Left hindlimb (tissue), 1 donor: ENCODE results near the gene PEAK1.

Source experiments
- DNase-seq: peaks from one replicate; pipeline ENCODE4 v3.0.0-alpha.2; 2018

The PEAK1 gene

DNA sequence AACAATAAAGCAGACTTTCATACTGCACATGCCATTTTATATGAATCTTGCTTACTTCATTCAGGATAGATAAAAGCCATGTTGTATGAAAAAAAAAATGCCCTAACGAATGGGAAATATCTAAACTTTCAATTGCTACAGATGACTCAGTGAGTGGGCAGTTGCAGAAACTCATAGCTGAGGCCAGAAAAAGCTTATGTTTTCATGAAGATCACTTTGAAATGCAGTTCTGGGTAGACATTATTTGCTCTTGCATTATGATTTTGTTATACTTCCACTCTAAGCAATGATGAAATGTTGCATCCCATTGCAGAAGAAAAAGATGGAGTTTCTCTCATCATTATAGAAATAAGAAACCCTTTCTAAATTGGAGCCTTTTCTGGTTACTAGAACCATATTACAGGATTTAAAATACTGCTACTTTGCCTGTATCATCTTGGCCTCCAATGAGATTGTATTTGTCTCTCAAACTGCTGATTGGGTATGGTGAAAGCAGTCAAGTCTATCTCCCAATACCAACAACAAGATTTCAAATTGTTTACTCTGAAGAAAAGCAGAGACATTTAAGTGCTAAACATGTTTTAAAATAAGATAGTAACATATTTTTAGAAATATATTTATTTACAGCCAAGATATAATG lies 17.0 kb downstream of the PEAK1 start:
- DNase-seq: no peak

DNA sequence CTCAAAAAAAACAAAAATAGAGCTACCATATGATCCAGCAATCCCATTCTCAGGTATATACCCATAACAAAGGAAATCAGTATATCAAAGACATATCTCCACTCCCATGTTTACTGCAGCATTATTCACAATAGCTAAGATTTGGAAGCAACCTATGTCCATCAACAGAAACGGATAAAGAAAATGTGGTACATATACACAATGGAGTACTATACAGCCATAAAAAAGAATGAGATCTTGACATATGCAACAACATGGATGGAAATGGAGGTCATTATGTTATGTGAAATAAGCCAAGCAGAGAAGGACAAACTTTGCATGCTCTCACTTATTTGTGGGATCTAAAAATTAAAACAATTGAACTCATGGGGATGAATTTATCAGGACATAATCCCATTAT lies 19.6 kb downstream of the PEAK1 start:
- no peak for DNase-seq

DNA sequence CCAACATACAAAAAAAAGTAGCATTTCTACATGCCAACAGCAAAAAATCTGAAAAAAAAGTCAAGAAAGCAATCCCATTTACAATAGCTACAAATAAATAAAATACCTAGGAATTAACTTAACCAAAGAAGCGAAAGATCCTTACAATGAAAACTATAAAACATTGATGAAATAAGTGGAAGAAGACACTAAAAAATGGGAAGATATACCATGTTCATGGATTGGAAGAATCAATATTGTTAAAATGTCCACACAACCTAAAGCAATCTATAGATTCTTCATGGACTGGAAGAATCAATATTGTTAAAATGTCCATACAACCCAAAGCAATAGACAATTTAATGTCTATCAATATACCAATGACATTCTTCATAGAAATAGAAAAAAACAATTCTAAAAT lies 21.0 kb downstream of the PEAK1 start:
- no peak for DNase-seq

DNA sequence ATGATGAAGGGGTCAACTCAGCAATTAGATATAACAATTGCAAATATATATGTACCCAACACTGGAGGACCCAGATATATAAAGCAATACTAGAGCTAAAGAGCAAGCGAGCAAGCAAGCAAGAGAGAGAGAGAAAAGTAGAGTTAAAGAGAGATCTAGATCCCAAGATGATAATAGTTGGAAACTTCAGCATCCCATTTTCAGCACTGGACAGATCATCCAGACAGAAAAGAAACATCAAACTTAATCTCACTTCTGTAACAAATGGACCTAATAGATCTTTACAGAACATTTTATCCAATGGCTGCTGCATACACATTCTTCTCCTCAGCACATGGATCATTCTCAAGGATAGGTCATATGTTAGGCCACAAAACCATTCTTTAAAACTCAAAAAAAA lies 23.2 kb downstream of the PEAK1 start:
- no peak for DNase-seq

DNA sequence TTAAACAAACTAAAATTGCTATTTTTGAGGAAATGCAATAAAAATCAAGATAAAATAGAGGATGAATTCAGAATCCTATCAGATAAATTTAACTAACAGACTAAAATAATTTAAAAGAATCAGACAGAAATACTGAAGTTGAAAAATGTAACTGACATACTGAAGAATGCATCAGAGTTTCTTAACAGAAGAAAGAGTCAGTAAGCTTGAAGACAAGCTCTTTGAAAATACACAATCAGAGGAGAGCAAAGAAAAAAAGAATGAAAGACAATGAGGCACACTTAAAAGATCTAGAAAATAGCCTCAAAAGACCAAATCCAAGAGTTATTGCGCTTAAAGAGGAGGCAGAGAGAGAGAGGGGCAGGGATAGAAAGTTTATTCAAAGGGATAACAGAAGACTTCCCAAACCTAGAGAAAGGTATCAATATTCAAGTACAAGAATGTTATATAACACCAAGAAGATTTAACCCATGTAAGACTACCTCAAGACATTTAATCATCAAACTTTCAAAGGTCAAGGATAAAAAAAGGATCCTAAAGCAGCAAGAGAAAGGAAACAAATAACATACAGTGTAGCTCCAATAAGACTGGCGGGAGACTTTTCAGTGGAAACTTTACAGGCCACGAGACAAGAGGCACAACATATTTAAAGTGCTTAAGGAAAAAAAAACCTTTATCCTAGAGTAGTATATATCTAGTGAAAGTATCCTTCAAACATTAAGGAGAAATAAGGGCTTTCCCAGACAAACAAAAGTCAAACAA lies 24.7 kb downstream of the PEAK1 start:
- no peak for DNase-seq

DNA sequence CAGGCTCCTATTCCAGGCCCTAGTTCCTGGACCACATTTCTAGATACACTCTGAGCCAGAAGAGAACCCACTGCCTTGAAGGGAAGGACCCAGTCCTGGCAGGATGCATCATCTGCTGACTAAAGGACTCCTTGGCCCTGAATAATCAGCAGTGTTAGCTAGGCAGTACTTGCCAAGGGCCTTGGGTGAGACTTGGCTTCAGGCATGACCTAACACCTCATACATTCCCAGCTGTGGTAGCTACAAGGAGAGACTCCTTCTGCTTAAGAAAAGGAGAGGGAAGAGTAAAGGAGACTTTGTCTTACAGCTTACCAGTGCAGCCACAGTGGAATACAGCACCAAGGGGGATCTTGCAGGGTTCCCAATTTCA lies 26.4 kb downstream of the PEAK1 start:
- DNase-seq: no peak

DNA sequence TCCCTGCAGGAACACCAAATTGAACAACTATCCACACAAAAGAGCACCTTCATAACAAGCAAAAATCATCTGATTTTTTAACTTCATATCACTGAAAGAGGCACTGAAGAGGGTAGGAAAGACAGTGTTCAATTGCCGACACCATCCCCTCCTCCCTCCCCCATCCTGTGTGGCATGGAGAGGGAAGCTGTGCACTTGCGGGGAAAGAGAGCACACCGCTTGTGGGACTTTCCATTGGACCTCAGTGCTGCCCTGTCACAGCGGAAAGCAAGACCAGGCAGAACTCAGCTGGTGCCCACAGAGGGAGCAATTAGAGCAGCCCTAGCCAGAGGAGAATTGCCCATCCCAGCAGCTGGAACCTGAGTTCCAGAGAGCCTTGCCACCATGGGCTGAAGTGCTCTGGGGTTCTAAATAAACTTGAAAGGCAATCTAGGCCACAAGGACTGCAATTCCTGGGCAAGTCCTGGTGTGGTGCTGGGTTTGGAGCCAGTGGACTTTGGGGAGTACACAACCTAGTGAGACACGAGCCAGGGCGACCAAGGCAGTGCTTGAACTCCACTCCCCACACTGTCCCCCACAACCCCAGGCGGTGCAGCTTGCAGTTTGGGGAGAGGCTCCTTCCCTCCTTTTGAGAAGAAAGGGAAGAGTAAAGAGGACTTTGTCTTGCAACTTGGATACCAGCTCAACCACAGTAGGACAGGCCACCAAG lies 27.0 kb downstream of the PEAK1 start:
- no peak for DNase-seq

DNA sequence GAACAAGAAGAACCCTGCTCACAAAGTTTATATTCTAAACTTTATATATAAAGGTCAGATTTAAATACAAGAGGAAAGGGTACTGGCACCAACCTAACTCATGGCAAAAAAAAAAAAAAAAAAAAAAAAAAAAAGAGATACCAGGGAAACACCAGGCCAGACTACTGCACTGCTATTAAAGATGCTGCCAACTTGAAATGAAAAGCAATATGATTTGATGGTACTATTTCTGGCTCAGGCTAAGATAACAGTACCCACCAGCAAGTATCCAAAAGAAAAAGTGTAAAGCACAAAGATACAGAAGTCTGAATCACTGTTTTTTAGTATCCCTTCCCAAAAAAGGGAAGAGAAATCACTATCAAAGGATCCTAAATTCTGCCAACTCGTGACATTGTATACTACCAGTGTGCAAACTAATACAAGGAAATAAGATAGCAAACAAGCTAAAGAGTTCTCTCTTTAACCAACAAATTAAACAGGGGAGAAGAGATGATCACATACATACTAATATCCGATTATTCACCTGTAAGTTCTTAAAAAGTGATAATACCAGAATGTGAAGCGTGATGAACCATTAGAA lies 28.4 kb downstream of the PEAK1 start:
- no peak for DNase-seq

DNA sequence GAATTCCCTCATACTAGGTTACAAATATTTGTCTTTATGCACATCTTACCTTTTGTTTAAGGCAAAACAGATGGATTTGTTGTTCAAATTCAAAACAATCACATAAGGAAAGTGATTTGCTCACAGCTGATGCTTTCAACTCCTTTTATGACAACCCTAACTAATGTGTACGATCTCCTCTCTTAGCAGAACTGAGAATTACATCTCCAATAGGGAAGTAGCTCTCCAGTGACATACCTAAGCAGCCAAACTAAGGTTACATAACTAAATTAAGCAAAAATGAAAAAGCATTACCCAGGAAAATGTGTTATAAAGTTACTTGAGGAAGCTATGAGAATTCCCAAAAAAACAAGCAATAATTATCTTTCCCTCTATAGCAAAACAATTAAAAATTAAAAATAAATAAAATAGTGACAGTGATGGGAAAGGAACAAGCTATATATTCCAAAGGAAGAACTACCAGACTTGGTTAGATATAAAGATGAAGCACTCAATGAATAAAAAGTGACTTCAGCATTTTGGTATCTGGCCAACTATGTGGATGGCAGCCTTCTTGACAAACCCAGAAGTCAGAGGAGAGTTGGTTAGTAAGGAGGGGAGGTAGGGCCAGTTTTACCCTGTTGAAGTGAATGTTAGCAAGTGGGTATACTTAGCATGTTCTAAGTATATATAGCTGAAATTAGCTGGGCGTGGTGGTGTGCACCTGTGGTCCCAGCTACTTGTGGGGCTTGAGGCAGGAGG lies 32.4 kb downstream of the PEAK1 start:
- no peak for DNase-seq

DNA sequence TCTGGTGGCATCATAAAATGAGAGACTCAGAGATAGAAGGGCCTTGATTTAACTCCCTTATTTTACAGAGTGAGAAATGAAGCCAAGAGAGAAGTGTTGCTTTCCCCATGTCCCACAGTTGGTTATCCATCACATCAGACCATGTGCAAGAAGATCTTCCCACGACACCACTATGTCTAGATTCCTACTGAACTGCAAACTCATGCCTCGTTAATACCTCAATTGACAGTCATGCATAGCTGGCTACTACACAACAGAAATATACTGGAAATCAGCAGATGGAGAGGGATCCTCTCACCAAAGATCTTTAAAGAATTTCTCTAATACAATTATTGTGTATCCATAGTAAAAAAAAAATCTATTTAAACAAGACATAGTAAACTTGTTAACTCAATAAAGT lies 33.3 kb downstream of the PEAK1 start:
- DNase-seq: no peak

DNA sequence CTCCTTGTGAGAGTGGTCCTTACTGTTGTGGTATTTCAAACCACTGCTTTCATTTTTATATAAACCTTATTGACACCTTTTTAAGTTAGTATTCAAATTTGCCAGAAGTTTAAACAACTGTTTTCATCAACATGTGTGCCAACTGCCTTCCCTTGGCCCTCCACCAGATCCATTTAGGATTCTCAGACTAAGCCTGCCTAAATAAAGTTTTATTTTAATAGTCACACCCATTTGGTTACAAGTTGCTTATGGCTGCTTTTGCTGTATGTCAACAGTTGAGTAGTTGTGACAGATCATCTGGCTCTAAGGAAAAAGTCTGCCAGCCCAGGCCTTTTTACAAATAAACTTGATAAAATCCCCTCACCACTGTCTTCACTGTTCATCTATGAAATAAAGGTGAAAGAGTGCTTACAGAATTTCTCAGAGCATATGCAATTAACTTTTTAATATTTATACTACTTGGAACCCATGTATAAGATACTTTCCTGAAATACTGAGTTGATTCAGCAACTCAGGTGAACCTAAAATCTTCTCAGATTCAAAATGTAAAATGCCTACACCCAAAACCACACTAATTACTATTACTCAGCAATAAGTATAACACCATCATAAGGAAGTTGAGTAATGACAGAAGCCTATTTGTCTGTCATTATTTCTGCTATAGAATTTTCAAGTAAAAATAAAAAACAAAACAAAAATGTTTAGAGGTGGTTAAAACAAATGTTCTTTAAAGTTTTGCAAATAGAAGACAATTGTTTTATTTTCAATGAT lies 35.1 kb downstream of the PEAK1 start:
- no peak for DNase-seq

DNA sequence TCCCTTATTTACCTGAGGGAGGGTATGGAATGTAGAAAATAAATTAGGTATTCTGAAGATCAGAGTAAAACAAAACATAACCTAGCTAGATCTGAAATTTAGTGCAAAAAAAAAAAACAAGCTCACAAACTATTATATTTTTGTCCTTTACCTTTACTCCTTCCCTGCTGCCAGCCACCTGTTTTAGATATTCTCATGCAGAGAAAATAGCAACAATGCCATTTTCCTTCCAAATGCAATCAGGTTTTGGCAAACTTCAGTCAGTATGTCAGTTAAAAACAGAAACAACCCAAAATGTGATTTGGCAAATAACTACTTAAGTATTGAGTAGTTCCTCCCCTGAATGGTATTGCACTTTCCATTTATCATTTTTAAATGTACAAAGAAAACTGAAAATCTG lies 35.8 kb downstream of the PEAK1 start:
- DNase-seq: no peak

DNA sequence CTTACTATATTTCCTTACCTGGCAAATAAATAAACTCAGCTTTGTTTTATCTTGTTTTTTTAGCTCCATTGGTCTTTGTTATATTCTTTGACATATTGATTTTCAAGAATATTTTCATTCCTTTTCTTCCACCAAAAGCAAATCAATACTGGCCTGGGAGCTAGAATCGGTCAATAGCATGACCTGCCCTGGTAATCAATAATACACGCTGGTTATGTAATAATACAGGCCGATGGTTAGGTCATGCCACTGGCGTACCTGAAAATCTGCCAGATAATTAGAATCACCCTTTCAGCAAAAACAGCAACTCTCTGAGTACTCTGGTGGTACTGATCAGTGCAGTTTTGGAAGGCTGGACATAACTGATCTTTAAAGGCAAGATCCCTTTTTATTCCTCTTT lies 39.9 kb downstream of the PEAK1 start:
- no peak for DNase-seq

DNA sequence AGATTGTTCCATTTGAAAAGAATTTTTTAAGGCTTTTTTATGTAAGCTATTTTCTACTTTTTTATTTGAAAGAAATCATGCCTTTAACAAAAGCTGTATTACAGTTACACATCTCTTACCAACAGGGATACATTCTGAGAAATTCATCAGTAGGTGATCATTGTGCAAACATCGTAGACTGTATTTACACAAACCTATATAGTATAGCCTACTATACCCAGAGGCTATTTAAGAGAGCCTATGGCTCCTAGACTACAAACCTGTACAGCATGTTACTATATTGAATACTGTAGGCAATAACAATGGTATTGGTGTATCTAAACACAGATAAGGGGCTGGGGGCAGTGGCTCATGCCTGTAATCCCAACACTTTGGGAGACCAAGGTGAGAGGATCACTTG lies 43.1 kb downstream of the PEAK1 start:
- no peak for DNase-seq

DNA sequence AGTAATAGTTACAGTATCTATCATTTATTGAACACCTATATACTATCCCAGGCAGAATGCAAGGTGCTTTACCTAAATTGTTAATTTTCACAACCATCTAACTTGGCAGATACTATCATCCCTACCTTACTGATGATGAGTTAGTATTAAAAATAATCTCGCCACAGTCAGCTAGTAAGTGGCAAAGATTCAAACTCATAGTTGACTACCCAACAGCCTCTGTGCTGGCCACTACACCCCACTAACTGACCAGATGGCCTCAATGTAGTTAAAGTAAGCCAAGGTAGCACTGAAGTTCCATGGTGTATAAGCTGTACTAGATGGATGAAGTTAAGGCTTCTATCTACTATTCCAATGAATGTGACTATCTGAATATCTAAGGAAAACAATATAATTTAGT lies 44.8 kb downstream of the PEAK1 start:
- no peak for DNase-seq

DNA sequence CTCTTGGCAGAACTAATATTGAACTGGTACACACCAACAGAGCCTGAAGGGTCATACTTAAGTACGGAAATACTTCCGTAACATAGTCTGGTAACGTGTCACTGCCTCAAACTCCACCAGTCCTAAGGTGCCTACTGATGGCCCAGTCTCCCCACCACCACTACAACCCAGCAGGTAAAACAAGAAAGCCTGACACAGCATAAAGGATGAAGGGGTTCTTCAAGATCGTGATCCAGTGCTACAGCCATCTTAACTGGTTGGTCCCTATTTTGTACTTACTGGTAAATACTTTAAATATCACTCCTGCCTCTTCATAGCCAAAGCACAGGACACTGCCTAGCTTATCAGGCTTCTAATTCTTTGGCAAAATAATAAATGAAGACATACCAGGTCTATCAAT lies 46.5 kb downstream of the PEAK1 start:
- no peak for DNase-seq

DNA sequence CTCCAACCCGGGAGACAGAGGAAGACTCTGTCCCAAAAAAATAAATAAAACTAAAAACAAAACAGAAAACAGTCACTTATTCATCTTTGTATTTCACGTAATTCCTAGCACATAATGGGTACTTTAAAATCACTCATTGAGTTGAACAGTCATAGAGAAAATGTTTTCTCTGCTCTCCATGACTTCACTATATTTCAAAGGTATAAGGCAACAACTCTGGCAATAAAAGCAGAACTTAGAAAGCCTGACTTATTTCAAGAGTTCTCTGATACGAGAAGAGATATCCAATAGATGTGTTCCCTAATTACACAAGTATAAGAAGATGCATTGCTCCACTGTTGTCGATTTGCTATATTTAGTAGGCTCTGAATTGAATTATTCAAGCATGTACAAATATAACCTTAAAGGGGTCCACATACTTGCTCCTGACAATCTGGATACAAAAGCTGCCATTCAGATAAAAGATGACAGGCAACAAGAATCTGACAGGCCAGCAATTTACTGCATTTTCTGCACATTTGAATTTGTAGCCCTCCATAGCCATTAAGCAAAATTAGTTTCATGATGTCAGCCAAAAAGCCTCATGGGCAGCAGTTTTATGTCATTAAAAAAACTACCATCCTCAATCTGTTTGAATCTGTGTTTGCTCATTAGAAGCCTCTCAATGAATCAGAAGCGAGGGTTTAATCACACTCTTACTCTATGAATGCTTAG lies 47.9 kb downstream of the PEAK1 start:
- DNase-seq: no peak

DNA sequence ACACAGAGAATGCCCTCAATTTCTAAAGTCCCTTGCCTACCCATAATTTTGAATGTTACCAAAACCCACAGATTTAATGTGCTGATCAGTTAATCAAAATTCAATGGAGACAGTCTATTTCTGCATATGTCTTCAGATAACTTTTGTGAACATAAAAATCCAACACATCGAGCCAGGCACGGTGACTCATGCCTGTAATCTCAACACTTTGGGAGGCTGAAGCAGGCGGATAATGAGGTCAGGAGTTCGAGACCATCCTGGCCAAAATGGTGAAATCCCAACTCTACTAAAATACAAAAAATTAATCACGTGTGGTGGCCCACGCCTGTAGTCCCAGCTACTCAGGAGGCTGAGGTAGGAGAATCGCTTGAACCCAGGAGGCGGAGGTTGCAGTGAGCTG lies 49.3 kb downstream of the PEAK1 start:
- DNase-seq: no peak

DNA sequence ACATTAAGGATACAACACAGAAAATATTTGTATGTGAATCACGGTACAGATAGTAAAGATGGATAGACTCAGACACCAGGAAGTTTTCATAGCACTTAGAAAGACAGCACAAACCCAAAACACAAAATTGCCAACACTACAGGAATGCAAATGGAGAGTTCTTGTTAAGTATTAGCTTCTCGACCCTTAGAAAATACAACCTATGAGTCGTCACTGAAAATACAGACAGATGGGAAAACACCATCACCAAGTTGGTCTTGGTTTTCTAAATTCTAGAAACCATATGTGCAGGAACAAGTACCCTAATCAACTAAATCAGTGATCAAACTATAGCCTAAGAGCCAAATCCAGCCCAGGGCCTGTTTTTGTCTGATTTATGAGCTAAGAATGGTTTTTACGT lies 50.7 kb downstream of the PEAK1 start:
- DNase-seq: no peak

DNA sequence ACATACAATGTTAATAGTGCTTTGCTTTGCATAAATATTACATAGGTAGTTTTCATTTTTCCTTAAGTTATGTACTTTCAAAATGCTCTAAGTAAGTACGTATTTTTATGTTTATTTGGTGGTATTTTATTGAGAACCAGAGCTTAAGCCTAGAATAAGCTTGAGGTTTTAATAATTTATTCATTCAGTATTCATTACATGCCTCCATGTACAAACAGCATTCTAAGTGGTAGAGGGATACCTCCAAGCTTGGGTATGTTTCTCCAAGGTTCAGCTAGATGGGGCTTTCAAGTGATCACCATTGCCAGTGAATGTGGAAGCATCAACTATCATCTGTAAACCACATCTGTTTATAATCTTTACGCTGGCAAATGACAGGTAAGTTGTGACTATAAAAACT lies 52.3 kb downstream of the PEAK1 start:
- no peak for DNase-seq

DNA sequence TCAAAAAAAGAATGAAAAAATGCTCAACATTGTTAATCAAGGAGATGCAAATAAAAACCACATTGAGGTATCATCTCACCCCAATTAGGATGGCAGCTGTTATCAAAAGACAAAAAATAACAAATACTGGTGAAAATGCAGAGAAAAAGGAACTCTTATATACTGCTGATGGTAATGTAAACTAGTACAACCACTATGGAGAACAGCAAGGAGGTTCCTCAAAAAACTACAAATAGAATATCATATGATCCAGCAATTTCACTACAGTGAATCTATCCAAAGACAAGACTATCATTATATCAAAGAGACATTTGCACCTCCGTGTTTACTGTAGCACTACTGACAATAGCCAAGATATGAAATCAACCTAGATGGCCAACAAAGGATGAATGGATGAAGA lies 58.4 kb downstream of the PEAK1 start:
- no peak for DNase-seq
